HK-2 (cell line): ENCODE measurements around the gene CAMK2G.
"Not testable (repeated sequence)": the region's sequence is repeated elsewhere in the genome, so short reads cannot be mapped to it uniquely, and the experiment has no call there.

Experiments
- DNase-seq: peaks from one replicate; pipeline ENCODE4 v3.0.0-alpha.2; 2018; ENCODE audit not compliant: unreplicated experiment

CAMK2G gene

GRCh38 chr10:73874267-73875138 is at the start of gene CAMK2G:
CAMK2G (minus strand) TSS chr10:73874555; CDS start chr10:73874461, 94 bp downstream.
- peak; percentile 87 for DNase-seq

- DNase-seq = no peak
Observed at GRCh38 chr10:73922864-73923133, 48.4 kb upstream of the CAMK2G start.

- DNase-seq = no peak
Observed at GRCh38 chr10:73922007-73922863, 47.9 kb upstream of the CAMK2G start.

- DNase-seq = no peak
Observed at GRCh38 chr10:73920089-73920488, 45.7 kb upstream of the CAMK2G start.

- DNase-seq = not testable (repeated sequence)
Observed at GRCh38 chr10:73919481-73919880, 45.1 kb upstream of the CAMK2G start.

GRCh38 chr10:73917566-73918305 is 43.4 kb upstream of the CAMK2G start:
- no peak for DNase-seq

GRCh38 chr10:73916761-73917470 is 42.6 kb upstream of the CAMK2G start:
- no peak for DNase-seq

- no peak for DNase-seq
Observed at GRCh38 chr10:73915206-73915851, 41.0 kb upstream of the CAMK2G start.

- DNase-seq = no peak
Observed at GRCh38 chr10:73914036-73914435, 39.7 kb upstream of the CAMK2G start.

GRCh38 chr10:73911553-73912004 is 37.2 kb upstream of the CAMK2G start:
- no peak for DNase-seq

GRCh38 chr10:73910764-73911552 is 36.6 kb upstream of the CAMK2G start, which contains the start of gene PLAU:
PLAU (plus strand) TSS chr10:73911132; CDS start chr10:73911556, 424 bp downstream.
- DNase-seq = peak; percentile 69

- DNase-seq = peak; percentile 56
Observed at GRCh38 chr10:73910401-73910763, 36.0 kb upstream of the CAMK2G start.

GRCh38 chr10:73909540-73910115 is 35.3 kb upstream of the CAMK2G start:
- no peak for DNase-seq

- DNase-seq = peak; percentile 91
Observed at GRCh38 chr10:73908853-73909539, 34.6 kb upstream of the CAMK2G start.

- DNase-seq = no peak
Observed at GRCh38 chr10:73907841-73908517, 33.6 kb upstream of the CAMK2G start.

GRCh38 chr10:73906524-73907447 is 32.4 kb upstream of the CAMK2G start:
- DNase-seq = peak; percentile 93

- no peak for DNase-seq
Observed at GRCh38 chr10:73905256-73906020, 31.1 kb upstream of the CAMK2G start.
